Nephron progenitor cell (in vitro differentiated cells): ENCODE results near the gene UBE4B.

Experiments used
- DNase-seq: peaks from one replicate; pipeline ENCODE4 v3.0.0; 2021
- H3K27ac Mint-ChIP-seq: 2 replicates; pipeline ENCODE4 v1.8.0; 2021; ENCODE audit warnings: mild to moderate bottlenecking, moderate library complexity, mixed read lengths
- H3K27me3 Mint-ChIP-seq: 2 replicates; pipeline ENCODE4 v1.8.0; 2021; ENCODE audit warnings: mild to moderate bottlenecking, low read depth, mixed read lengths; ENCODE audit not compliant: poor library complexity
- H3K36me3 Mint-ChIP-seq: 2 replicates; pipeline ENCODE4 v1.8.0; 2021; ENCODE audit warnings: low read depth, mixed read lengths
- H3K4me1 Mint-ChIP-seq: 2 replicates; pipeline ENCODE4 v1.8.0; 2021; ENCODE audit warnings: mixed read lengths
- H3K4me3 Mint-ChIP-seq: 2 replicates; pipeline ENCODE4 v1.8.0; 2021; ENCODE audit warnings: mild to moderate bottlenecking, moderate library complexity, mixed read lengths
- H3K9me3 Mint-ChIP-seq: 2 replicates; pipeline ENCODE4 v1.8.0; 2021; ENCODE audit warnings: mild to moderate bottlenecking, moderate library complexity, mixed read lengths
- TF ChIP-seq, protein P1 (sequence below): fragments of 200-600 bp; sonication (generic); IDR thresholded peaks from 2 replicates; pipeline ENCODE4 v1.5.0; 2021; ENCODE audit warnings: antibody characterized with exemption

Gene UBE4B

GRCh38 chr1:10031461-10031860, 1.3 kb upstream of the UBE4B start:
- no peak overlapping the region for H3K27ac Mint-ChIP-seq
- no peak overlapping the region for H3K4me3 Mint-ChIP-seq

GRCh38 chr1:10033359-10033845, 644 bp downstream of the UBE4B start:
- Mint-ChIP-seq H3K27me3 (peaks cover 3% of the 10 kb centered on the region), H3K27ac (peak overlapping the region; percentile 99), H3K36me3 (peaks cover 21% of the 10 kb centered on the region), H3K4me3 (peak overlapping the region; percentile 96), H3K9me3 (peaks cover 4% of the 10 kb centered on the region), H3K4me1 (peaks cover 20% of the 10 kb centered on the region)
- DNase-seq: peak; percentile 31
- TF ChIP-seq, protein P1, sequence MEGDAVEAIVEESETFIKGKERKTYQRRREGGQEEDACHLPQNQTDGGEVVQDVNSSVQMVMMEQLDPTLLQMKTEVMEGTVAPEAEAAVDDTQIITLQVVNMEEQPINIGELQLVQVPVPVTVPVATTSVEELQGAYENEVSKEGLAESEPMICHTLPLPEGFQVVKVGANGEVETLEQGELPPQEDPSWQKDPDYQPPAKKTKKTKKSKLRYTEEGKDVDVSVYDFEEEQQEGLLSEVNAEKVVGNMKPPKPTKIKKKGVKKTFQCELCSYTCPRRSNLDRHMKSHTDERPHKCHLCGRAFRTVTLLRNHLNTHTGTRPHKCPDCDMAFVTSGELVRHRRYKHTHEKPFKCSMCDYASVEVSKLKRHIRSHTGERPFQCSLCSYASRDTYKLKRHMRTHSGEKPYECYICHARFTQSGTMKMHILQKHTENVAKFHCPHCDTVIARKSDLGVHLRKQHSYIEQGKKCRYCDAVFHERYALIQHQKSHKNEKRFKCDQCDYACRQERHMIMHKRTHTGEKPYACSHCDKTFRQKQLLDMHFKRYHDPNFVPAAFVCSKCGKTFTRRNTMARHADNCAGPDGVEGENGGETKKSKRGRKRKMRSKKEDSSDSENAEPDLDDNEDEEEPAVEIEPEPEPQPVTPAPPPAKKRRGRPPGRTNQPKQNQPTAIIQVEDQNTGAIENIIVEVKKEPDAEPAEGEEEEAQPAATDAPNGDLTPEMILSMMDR: no peak

More at GRCh38 chr1:10031461-10031860, 1.3 kb upstream of the UBE4B start:
- no peak for DNase-seq
- Mint-ChIP-seq H3K27me3 (peaks cover 3% of the 10 kb centered on the region), H3K36me3 (peaks cover 11% of the 10 kb centered on the region), H3K9me3 (peaks cover 10% of the 10 kb centered on the region), H3K4me1 (peaks cover 20% of the 10 kb centered on the region)
- TF ChIP-seq, protein P1: no peak

DNA sequence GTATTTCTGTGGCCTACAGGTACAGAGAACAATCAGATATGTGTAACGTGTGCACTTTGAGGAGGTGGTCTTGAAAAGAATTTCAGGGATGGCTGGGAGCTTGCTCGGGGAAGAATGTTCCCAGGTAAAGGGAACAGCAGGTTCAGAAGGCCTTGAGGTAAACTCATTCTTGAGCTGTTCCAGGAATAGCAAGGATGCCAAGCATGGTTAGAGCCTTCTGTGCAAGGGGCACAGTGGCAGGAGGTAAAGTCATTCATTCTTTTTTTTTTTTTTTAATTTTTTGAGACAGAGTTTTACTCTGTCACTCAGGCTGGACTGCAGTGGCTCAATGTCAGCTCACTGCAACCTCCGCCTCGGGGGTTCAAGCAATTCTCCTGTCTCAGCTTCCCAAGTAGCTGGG, 10.0 kb downstream of the UBE4B start:
- no peak overlapping the region for H3K27ac Mint-ChIP-seq
- no peak for DNase-seq
- TF ChIP-seq, protein P1: no peak
- no peaks in the 10 kb centered on the region for H3K27me3 Mint-ChIP-seq
- H3K9me3 Mint-ChIP-seq: no peaks in the 10 kb centered on the region
- H3K4me1 Mint-ChIP-seq: peaks cover 35% of the 10 kb centered on the region
- no peak overlapping the region for H3K4me3 Mint-ChIP-seq
- H3K36me3 Mint-ChIP-seq: peaks cover 35% of the 10 kb centered on the region

- Mint-ChIP-seq H3K27me3 (no peaks in the 10 kb centered on the region), H3K36me3 (peaks cover 42% of the 10 kb centered on the region), H3K4me1 (peaks cover 29% of the 10 kb centered on the region), H3K4me3 (no peak overlapping the region), H3K9me3 (no peaks in the 10 kb centered on the region), H3K27ac (peak overlapping the region; percentile 60)
- DNase-seq: no peak
- TF ChIP-seq, protein P1: no peak
These were observed 13.0 kb downstream of the UBE4B start for GRCh38 chr1:10045480-10046355.

GRCh38 chr1:10046356-10047085, 13.8 kb downstream of the UBE4B start:
- no peak for DNase-seq
- Mint-ChIP-seq H3K27ac (peak overlapping the region; percentile 43), H3K36me3 (peaks cover 50% of the 10 kb centered on the region), H3K27me3 (no peaks in the 10 kb centered on the region), H3K4me1 (peaks cover 29% of the 10 kb centered on the region), H3K4me3 (no peak overlapping the region), H3K9me3 (no peaks in the 10 kb centered on the region)
- TF ChIP-seq, protein P1: no peak
